CD14-positive monocyte (primary cell): ENCODE results near the gene TMEM50A. TPM values are rescaled to one million over a fixed set of nuclear protein-coding genes. Genes with fewer than 3 reads are reported as not detected.

Source experiments
- DNase-seq, 3 donors: peaks; one replicate each; pipeline ENCODE4 v3.0.0-alpha.2; 2011 to 2022
- H2AFZ ChIP-seq: 2 replicates; pipeline ENCODE4 v1.6.0; 2012; ENCODE audit warnings: mild to moderate bottlenecking, low read depth, low read length, inconsistent platforms; ENCODE audit not compliant: insufficient read depth, poor library complexity, severe bottlenecking
- H3K27ac ChIP-seq, 2 donors: 1 replicate in 1 of 2; 2 replicates in 1 of 2; pipeline ENCODE4 v1.5.1; 2012 to 2013; ENCODE audit warnings: low read length in 2 of 2, control low read depth in 1 of 2, inconsistent platforms in 1 of 2, low read depth in 1 of 2, mild to moderate bottlenecking in 1 of 2
- H3K27me3 ChIP-seq, 2 donors: one replicate each; pipeline versions ENCODE4 v1.6.0 to v1.6.1; 2011 to 2013; ENCODE audit warnings: low read length in 2 of 2; ENCODE audit not compliant: control insufficient read depth in 2 of 2, insufficient read depth in 2 of 2
- H3K36me3 ChIP-seq, 2 donors: replicated peaks in 1 of 2; 1 replicate in 1 of 2; 2 replicates in 1 of 2; pipeline versions ENCODE4 v1.5.1 to v1.6.1; 2012 to 2013; ENCODE audit warnings: low read length in 2 of 2, control low read depth in 1 of 2, inconsistent platforms in 1 of 2, mild to moderate bottlenecking in 1 of 2; ENCODE audit not compliant: insufficient read depth in 2 of 2, control insufficient read depth in 1 of 2
- H3K4me1 ChIP-seq, 2 donors: 1 replicate in 1 of 2; 2 replicates in 1 of 2; pipeline versions ENCODE4 v1.5.1 to v1.6.1; 2012 to 2013; ENCODE audit warnings: low read length in 2 of 2, control low read depth in 1 of 2, inconsistent platforms in 1 of 2, mild to moderate bottlenecking in 1 of 2, moderate library complexity in 1 of 2; ENCODE audit not compliant: insufficient read depth in 2 of 2, control insufficient read depth in 1 of 2
- H3K4me2 ChIP-seq: replicated peaks from 2 replicates; pipeline ENCODE3; 2012; ENCODE audit warnings: low read length, moderate library complexity, mild to moderate bottlenecking; ENCODE audit not compliant: poor library complexity, severe bottlenecking; ENCODE audit errors: extremely low read depth
- H3K4me3 ChIP-seq, 3 experiments: fragments of 200-600 bp in 1 of 3; sonication (generic) in 1 of 3; replicated peaks in 1 of 3; 1 replicate in 2 of 3; 2 replicates in 1 of 3; pipeline ENCODE4 v1.5.1; 2011 to 2013; ENCODE audit warnings: low read length in 3 of 3, mild to moderate bottlenecking in 3 of 3, control low read depth in 2 of 3, low read depth in 2 of 3, inconsistent platforms in 1 of 3, moderate library complexity in 1 of 3
- H3K79me2 ChIP-seq: 2 replicates; pipeline ENCODE4 v1.6.0; 2012; ENCODE audit warnings: mild to moderate bottlenecking, control low read depth, inconsistent platforms, low read length, moderate library complexity; ENCODE audit not compliant: insufficient read depth
- H3K9ac ChIP-seq: 2 replicates; pipeline ENCODE4 v1.6.0; 2017; ENCODE audit warnings: low read length, mild to moderate bottlenecking; ENCODE audit not compliant: insufficient read depth, poor library complexity, severe bottlenecking
- H3K9me3 ChIP-seq, 2 donors: replicated peaks in 1 of 2; 1 replicate in 1 of 2; 2 replicates in 1 of 2; pipeline versions ENCODE4 v1.5.1 to v1.6.1; 2012 to 2013; ENCODE audit warnings: low read length in 2 of 2, control low read depth in 1 of 2; ENCODE audit not compliant: control insufficient read depth in 1 of 2, insufficient read depth in 1 of 2
- H4K20me1 ChIP-seq: 2 replicates; pipeline ENCODE4 v1.6.0; 2012; ENCODE audit warnings: mild to moderate bottlenecking, low read length, control low read depth, moderate library complexity; ENCODE audit not compliant: insufficient read depth
- H3K27ac Mint-ChIP-seq, 7 donors: one replicate each; pipeline ENCODE4 v1.8.0; 2020; ENCODE audit warnings: mild to moderate bottlenecking in 7 of 7, mixed read lengths in 7 of 7, moderate library complexity in 6 of 7, inconsistent platforms in 2 of 7
- H3K27me3 Mint-ChIP-seq, 3 donors: one replicate each; pipeline ENCODE4 v1.8.0; 2021 to 2022; ENCODE audit warnings: low read depth in 3 of 3, mild to moderate bottlenecking in 3 of 3, mixed read lengths in 3 of 3, moderate library complexity in 3 of 3, inconsistent platforms in 1 of 3
- H3K36me3 Mint-ChIP-seq, 2 donors: one replicate each; pipeline ENCODE4 v1.8.0; 2020; ENCODE audit warnings: mixed read lengths in 2 of 2, inconsistent platforms in 1 of 2, mild to moderate bottlenecking in 1 of 2
- H3K4me1 Mint-ChIP-seq: one replicate; pipeline ENCODE4 v1.8.0; 2020; ENCODE audit warnings: mild to moderate bottlenecking, mixed read lengths
- H3K4me3 Mint-ChIP-seq, 2 donors: one replicate each; pipeline ENCODE4 v1.8.0; 2020; ENCODE audit warnings: mild to moderate bottlenecking in 2 of 2, mixed read lengths in 2 of 2, moderate library complexity in 1 of 2
- H3K9me3 Mint-ChIP-seq, 7 donors: one replicate each; pipeline ENCODE4 v1.8.0; 2020 to 2022; ENCODE audit warnings: mixed read lengths in 7 of 7, mild to moderate bottlenecking in 6 of 7, moderate library complexity in 6 of 7, inconsistent platforms in 2 of 7
- CTCF ChIP-seq: fragments of 200-600 bp; IDR thresholded peaks from one replicate; pipeline ENCODE4 v1.8.0; 2022; ENCODE audit warnings: antibody characterized with exemption, mild to moderate bottlenecking
- WGBS: methylation state at CpG from one replicate; pipeline ENCODE4 v1.1.5; 2013; ENCODE audit warnings: missing lambda C conversion rate; ENCODE audit not compliant: insufficient coverage; 5-methylcytosine and 5-hydroxymethylcytosine counted together
- intact Hi-C, 2 donors: fragments of 100-400 bp; cut with micrococcal nuclease; formaldehyde crosslinking; loops; one replicate each; pipeline versions ENCODE4 v1.15.0 to v1.15.1; 2023
- polyA plus RNA-seq, 3 donors: library from polyadenylated mRNA; depleted of rRNA in 1 of 3; unstranded in 2 of 3; stranded (reverse) in 1 of 3; fragments of 300-500 nt in 2 of 3; fragments of >200 nt in 1 of 3; fragmentation: Illumina TruSeq in 2 of 3; gene quantifications; 1 replicate in 2 of 3; 2 replicates in 1 of 3; pipeline ENCODE4 v1.2.3, GENCODE V29; 2012 to 2021

TMEM50A gene
- polyA plus RNA-seq, 3 donors, result 61.1 to 305 (median 277) TPM

GRCh38 chr1:25355841-25356395, 17.8 kb downstream of the TMEM50A start:
- no peak overlapping the region for H3K4me3 Mint-ChIP-seq

GRCh38 chr1:25356441-25356840, 18.3 kb downstream of the TMEM50A start:
- Mint-ChIP-seq H3K36me3 (peaks cover 72 to 96% of the 10 kb centered on the region in 2 donors), H3K27ac (peak overlapping the region in 2 of 7 donors; percentile 54 to 56), H3K27me3 (no peaks in the 10 kb centered on the region), H3K4me1 (peaks cover 4% of the 10 kb centered on the region), H3K4me3 (no peak overlapping the region), H3K9me3 (no peaks in the 10 kb centered on the region)
- no peak for TF ChIP-seq CTCF
- no peak overlapping the region for H3K4me2 ChIP-seq
- no peak overlapping the region for H3K27ac ChIP-seq
- no peak overlapping the region for H2AFZ ChIP-seq
- peaks cover 27% of the 10 kb centered on the region for H4K20me1 ChIP-seq
- intact Hi-C loops, result no loop called here
- no peaks in the 10 kb centered on the region for H3K27me3 ChIP-seq
- H3K4me1 ChIP-seq, result no peaks in the 10 kb centered on the region
- H3K36me3 ChIP-seq, result peaks cover 76 to 98% of the 10 kb centered on the region in 2 donors
- H3K4me3 ChIP-seq, result no peak overlapping the region
- H3K79me2 ChIP-seq, result no peaks in the 10 kb centered on the region
- DNase-seq, result no peak
- H3K9ac ChIP-seq, result no peak overlapping the region
- H3K9me3 ChIP-seq, result no peaks in the 10 kb centered on the region

More at GRCh38 chr1:25355841-25356395, 17.8 kb downstream of the TMEM50A start:
- Histone ChIP-seq H3K4me1 (no peaks in the 10 kb centered on the region), H3K4me2 (no peak overlapping the region), H2AFZ (no peak overlapping the region), H4K20me1 (peaks cover 32% of the 10 kb centered on the region), H3K79me2 (no peaks in the 10 kb centered on the region), H3K27me3 (no peaks in the 10 kb centered on the region), H3K27ac (no peak overlapping the region), H3K9ac (no peak overlapping the region), H3K4me3 (no peak overlapping the region), H3K9me3 (no peaks in the 10 kb centered on the region), H3K36me3 (peaks cover 74 to 98% of the 10 kb centered on the region in 2 donors)
- 100% methylated on average over 2 of the region's 6 CpGs for WGBS
- H3K36me3 Mint-ChIP-seq, result peaks cover 68 to 96% of the 10 kb centered on the region in 2 donors
- H3K27me3 Mint-ChIP-seq, result no peaks in the 10 kb centered on the region
- peaks cover 4% of the 10 kb centered on the region for H3K4me1 Mint-ChIP-seq
- no peak for TF ChIP-seq CTCF
- intact Hi-C loops, result no loop called here
- DNase-seq, result no peak
- no peaks in the 10 kb centered on the region for H3K9me3 Mint-ChIP-seq
- H3K27ac Mint-ChIP-seq, result peak overlapping the region in 5 of 7 donors; percentile 4 to 56 (median 52)
